Kidney (tissue), 14 donors: Measurements from ENCODE around the gene STUB1. TPM values are rescaled to one million over a fixed set of nuclear protein-coding genes. Genes with fewer than 3 reads are reported as not detected.

Experiments
- DNase-seq, 5 donors: peaks; one replicate each; pipeline ENCODE4 v3.0.0-alpha.2; 2013 to 2020
- FAIRE-seq: peaks from 2 replicates; lab custom pipeline; 2012; peaks lifted over from hg19 to GRCh38; lab: Jason Lieb, UNC
- H3K27ac ChIP-seq, 2 donors: one replicate each; pipeline ENCODE4 v1.7.0; 2013; ENCODE audit warnings: low read depth in 2 of 2, low read length in 2 of 2, inconsistent platforms in 1 of 2
- H3K27me3 ChIP-seq: one replicate; pipeline ENCODE4 v1.7.1; 2013; ENCODE audit warnings: low read length, inconsistent platforms; ENCODE audit not compliant: control insufficient read depth, insufficient read depth
- H3K36me3 ChIP-seq, 3 donors: one replicate each; pipeline versions ENCODE4 v1.7.0 to v1.7.1; 2013; ENCODE audit warnings: low read length in 3 of 3, control low read depth in 1 of 3, inconsistent platforms in 1 of 3; ENCODE audit not compliant: insufficient read depth in 3 of 3, control insufficient read depth in 2 of 3
- H3K4me1 ChIP-seq, 3 donors: one replicate each; pipeline versions ENCODE4 v1.7.0 to v1.7.1; 2013; ENCODE audit warnings: low read length in 3 of 3, inconsistent platforms in 1 of 3, low read depth in 1 of 3; ENCODE audit not compliant: control insufficient read depth in 2 of 3, insufficient read depth in 2 of 3
- H3K4me3 ChIP-seq, 3 donors: one replicate each; pipeline versions ENCODE4 v1.7.0 to v1.8.1; 2013; ENCODE audit warnings: low read length in 3 of 3, control low read depth in 1 of 3, inconsistent platforms in 1 of 3
- H3K9ac ChIP-seq, 3 donors: one replicate each; pipeline versions ENCODE4 v1.7.0 to v1.7.1; 2013; ENCODE audit warnings: low read length in 3 of 3, control low read depth in 1 of 3, inconsistent platforms in 1 of 3
- H3K9me3 ChIP-seq, 3 donors: one replicate each; pipeline versions ENCODE4 v1.7.0 to v1.7.1; 2013; ENCODE audit warnings: low read length in 3 of 3, control low read depth in 1 of 3, inconsistent platforms in 1 of 3; ENCODE audit not compliant: control insufficient read depth in 2 of 3, insufficient read depth in 1 of 3
- intact Hi-C: fragments of 100-400 bp; cut with DNase I; formaldehyde crosslinking; loops from one replicate; pipeline ENCODE4 v1.11.1; 2022
- polyA plus RNA-seq: library from polyadenylated mRNA; stranded (reverse); fragments of 350-450 nt; fragmentation: Illumina TruSeq; extraction: RNeasy Lipid Tissue Mini Kit (QIAGEN cat#74804); gene quantifications from one replicate; pipeline ENCODE4 v1.2.3, GENCODE V29; 2014; ENCODE audit warnings: low read depth, low replicate concordance; ENCODE audit not compliant: insufficient read depth
- total RNA-seq: library from RNA; stranded (reverse); fragmentation: NEBNext Ultra II Directional; extraction: Animal tissue kit (Norgen Biotek cat#: 25700); gene quantifications from one replicate; pipeline ENCODE4 v1.2.1, GENCODE V29; 2021
- TF ChIP-seq, protein P1 (sequence below): IDR thresholded peaks from 3 replicates; pipeline ENCODE4 v1.5.1; 2012; ENCODE audit warnings: mild to moderate bottlenecking, moderate library complexity, borderline replicate concordance; ENCODE audit not compliant: insufficient read depth; ENCODE audit errors: extremely low read depth
- donor health status: control.
- donor health status: control.
- donor health status: control.
- donor health status: control.
- donor health status: control.
- donor health status: DM: yes; HTN: yes; CAD: no.
- donor health status: Normal renal cell carcinoma (clear cell type).

The STUB1 gene
- total and polyA plus RNA-seq, 2 donors from 2014 or later = 92.9 to 218 TPM

DNA sequence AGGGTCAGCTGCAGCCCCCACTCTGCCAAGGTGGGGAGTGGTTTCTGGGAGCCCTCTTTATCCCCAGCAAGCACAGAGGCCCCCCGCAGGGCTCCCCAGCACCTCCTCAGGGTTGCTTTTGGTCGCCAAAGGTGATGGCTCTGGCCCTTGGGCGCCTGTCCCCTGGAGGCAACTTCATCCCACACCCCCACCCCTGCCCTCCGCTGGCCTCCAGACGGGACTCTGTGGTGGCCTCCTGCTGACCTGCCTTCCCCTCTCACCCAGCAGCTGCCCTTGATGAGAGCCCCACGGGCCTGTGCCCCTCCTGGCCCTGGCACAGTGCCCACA lies 20.1 kb upstream of the STUB1 start:
- FAIRE-seq (no peak), DNase-seq (no peak)
- Histone ChIP-seq H3K36me3 (no peaks in the 10 kb centered on the region), H3K4me1 (peaks cover 0 to 10% (median 0%) of the 10 kb centered on the region in 3 donors), H3K27ac (no peak overlapping the region), H3K9me3 (no peaks in the 10 kb centered on the region), H3K9ac (no peak overlapping the region), H3K27me3 (no peaks in the 10 kb centered on the region), H3K4me3 (no peak overlapping the region)
- TF ChIP-seq, protein P1, sequence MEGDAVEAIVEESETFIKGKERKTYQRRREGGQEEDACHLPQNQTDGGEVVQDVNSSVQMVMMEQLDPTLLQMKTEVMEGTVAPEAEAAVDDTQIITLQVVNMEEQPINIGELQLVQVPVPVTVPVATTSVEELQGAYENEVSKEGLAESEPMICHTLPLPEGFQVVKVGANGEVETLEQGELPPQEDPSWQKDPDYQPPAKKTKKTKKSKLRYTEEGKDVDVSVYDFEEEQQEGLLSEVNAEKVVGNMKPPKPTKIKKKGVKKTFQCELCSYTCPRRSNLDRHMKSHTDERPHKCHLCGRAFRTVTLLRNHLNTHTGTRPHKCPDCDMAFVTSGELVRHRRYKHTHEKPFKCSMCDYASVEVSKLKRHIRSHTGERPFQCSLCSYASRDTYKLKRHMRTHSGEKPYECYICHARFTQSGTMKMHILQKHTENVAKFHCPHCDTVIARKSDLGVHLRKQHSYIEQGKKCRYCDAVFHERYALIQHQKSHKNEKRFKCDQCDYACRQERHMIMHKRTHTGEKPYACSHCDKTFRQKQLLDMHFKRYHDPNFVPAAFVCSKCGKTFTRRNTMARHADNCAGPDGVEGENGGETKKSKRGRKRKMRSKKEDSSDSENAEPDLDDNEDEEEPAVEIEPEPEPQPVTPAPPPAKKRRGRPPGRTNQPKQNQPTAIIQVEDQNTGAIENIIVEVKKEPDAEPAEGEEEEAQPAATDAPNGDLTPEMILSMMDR = no peak
- intact Hi-C loops = no loop called here

DNA sequence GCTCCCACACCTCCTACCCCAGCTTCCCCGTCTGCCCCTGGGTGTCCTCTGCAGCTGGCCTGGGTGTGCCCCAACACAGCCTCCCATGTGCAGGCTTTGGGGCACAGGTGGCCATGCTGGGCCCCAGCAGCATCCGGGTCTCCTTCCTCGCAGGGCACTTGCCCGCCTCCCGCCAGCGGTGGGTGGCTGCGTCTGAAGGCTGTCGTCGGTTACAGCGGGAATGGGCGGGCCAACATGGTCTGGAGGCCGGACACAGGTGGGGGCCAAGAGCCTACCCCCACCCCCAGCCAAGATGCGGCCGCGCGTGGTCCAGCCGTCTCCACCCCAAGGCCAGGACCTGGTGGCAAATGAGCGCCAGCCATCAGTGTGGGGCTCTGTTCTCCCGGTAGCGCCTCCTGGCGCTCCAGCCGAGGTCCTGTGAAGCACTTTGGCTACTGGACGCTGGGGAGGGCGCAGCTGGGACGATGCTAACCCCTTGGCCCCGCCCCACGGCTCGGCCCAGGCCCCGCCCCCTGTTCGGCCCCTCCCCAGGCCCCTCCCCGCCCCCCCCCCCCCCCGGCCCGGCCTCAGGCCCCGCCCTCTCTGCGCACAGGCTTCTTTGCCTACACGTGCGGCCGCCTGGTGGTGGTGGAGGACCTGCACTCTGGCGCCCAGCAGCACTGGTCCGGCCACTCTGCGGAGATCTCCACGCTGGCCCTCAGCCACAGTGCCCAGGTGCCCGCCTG lies 19.6 kb upstream of the STUB1 start:
- Histone ChIP-seq H3K4me1 (peaks cover 0 to 10% (median 0%) of the 10 kb centered on the region in 3 donors), H3K27me3 (no peaks in the 10 kb centered on the region), H3K9me3 (no peaks in the 10 kb centered on the region), H3K4me3 (no peak overlapping the region), H3K9ac (no peak overlapping the region), H3K36me3 (no peaks in the 10 kb centered on the region), H3K27ac (no peak overlapping the region)
- TF ChIP-seq, protein P1 = peak; percentile 67
- FAIRE-seq = no peak
- peak; percentile 89 to 98 (median 94) for DNase-seq
- intact Hi-C loops = no loop called here

DNA sequence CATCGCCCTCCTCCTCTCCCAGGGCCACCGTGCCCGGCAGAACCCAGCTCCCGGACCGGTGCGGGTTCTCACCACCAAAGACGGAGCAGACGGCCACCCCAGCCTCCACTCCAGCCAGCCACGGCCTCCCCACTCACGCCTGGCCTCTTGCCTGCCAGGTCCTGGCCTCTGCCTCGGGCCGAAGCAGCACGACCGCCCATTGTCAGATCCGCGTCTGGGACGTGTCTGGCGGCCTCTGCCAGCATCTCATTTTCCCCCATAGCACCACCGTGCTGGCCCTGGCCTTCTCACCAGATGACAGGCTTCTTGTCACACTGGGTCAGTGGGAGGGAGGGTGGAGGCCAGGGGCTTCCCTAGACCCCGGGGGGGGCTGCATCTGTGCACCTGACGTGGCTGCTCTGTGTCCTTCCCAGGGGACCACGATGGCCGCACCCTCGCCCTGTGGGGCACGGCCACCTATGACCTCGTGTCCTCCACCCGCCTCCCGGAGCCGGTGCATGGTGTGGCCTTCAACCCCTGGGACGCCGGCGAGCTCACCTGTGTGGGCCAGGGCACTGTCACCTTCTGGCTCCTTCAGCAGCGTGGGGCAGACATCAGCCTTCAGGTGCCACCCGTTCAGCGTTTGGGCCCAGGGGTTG lies 18.9 kb upstream of the STUB1 start:
- TF ChIP-seq, protein P1 = no peak
- no peaks in the 10 kb centered on the region for H3K9me3 ChIP-seq
- H3K27me3 ChIP-seq = no peaks in the 10 kb centered on the region
- intact Hi-C loops = no loop called here
- H3K4me1 ChIP-seq = peaks cover 0 to 10% (median 0%) of the 10 kb centered on the region in 3 donors
- peak overlapping the region in 1 of 2 donors; percentile 13 for H3K27ac ChIP-seq
- H3K4me3 ChIP-seq = no peak overlapping the region
- FAIRE-seq (no peak), DNase-seq (no peak)
- peak overlapping the region in 1 of 3 donors; percentile 19 for H3K9ac ChIP-seq
- no peaks in the 10 kb centered on the region for H3K36me3 ChIP-seq
